Suppressor macrophage treated with lipopolysaccharide for 1 hour (primary cell): ENCODE data around the gene ZBP1.
A peak's percentile ranks its signal among the peaks of the same experiment; 100 is the strongest.

Experiments used
- DNase-seq, 3 donors: peaks; one replicate each; pipeline ENCODE4 v3.0.0-alpha.2; 2020 to 2022

ZBP1 gene, protein sequence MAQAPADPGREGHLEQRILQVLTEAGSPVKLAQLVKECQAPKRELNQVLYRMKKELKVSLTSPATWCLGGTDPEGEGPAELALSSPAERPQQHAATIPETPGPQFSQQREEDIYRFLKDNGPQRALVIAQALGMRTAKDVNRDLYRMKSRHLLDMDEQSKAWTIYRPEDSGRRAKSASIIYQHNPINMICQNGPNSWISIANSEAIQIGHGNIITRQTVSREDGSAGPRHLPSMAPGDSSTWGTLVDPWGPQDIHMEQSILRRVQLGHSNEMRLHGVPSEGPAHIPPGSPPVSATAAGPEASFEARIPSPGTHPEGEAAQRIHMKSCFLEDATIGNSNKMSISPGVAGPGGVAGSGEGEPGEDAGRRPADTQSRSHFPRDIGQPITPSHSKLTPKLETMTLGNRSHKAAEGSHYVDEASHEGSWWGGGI

GRCh38 chr20:57620274-57620990 is at the start of gene ZBP1:
Gene ZBP1 (minus strand): TSS chr20:57620426. CDS start chr20:57620295, 131 bp downstream.
- DNase-seq: peak; percentile 30 to 54 (median 46)

GRCh38 chr20:57669632-57670031 is 49.4 kb upstream of the ZBP1 start:
- no peak for DNase-seq

DNA sequence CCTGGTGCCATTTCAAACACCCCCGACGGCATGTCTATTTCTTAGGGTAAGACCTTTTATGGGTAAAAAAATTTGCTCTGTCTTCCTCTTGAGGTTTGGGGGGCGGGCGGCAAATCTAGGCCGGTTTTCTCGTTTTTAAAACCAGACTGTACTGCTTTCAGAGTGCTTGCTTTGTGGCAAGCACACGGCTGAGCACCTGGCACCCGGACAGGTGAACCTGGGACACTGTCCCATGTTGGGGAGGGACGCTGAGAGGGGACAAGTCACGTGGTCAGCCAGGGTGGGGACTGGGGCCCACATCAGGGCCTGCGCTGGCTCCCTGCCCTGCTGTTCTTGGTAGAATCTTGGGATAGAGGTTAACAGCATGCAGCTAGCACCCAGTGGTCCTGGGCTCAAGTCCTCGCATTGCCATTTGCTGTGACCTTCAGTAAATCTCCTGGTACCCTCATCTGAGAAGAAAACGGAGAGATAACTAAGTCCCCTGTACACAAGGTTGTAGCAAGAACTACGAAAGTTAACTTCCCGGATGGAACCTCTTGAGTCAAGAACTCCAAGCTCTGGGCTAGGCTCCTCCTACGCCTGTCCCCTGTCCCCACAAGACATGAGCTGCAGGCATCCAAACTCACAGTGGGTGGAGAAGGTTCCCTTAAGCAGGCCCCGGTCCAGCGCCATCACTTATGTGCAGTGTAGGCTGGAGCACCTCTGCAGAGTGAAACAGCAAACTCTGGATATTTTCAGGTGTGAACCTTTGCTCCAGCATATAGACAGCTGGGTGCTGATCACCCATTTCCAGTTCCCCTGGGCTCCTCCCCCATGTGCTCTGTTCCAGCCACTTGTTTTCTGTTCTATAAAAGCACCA is 47.9 kb upstream of the ZBP1 start:
- no peak for DNase-seq

DNA sequence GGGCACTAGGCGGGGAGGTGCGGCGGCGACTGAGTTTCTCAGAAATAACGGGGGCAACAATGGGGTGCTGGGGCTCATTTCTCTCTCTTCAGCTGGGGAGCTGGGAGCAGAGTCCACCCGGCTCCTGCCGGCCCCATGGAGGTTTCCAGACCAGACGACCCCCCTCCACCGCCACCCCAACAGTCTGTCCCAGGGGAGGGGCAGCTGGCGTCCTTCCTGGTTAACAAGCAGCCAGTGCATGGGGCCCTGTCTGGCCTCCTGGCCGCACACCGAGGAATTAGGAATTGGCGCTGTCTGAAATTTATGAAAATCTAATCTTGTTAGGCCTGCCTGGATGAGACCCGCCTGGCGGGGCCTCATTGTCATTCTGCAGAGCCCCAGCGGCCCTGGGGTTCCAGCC is 47.2 kb upstream of the ZBP1 start:
- no peak for DNase-seq

DNA sequence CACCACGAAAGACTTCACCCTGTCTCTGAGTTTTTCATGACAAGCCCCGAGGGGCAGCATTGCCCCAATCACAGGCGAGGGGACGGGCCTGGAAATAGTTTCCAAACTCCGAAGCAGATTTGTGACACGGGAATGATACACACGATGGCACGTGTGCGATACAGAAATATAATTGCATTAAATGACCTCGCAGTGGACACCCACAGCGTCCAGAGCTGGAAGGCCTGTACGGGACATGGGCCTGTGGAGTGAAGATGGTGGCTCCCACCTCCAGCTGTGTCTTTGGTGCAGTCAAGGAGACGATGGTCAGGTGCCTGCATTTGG is 46.6 kb upstream of the ZBP1 start:
- DNase-seq: no peak

DNA sequence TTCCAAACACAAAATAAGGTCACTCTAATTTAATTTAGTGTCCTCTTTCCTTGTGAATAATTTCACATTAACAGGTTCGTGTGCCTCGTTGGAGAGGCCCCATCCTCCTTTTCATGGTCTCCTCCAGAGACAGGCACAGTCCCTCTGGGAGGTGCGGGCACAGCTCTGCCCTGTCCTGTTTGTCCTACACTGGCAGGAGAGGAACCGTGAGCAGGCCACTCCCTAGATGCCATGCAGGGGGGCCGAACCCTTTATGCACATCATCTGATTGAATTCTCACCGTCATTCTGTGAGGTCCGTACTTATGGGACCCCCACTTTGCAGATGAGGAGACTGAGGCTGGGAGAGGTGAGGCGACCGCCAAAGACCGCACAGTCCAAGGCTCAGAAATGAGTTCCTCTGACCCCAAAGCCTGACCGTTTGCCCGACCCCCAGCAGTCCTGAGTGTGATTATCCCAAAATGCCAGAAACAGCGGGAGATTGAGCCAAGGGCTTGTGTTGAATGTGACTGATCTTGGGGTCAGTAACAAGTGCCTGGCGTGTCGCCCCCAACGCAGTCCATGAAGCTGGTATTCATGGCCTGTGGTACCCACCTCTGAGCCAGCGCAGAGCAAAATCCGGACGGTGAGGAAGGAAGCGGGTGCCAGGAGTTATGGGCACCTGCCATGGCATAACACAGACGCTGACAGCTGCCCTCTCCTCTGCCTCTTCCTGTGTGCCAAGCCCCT is 46.0 kb upstream of the ZBP1 start:
- DNase-seq: no peak

DNA sequence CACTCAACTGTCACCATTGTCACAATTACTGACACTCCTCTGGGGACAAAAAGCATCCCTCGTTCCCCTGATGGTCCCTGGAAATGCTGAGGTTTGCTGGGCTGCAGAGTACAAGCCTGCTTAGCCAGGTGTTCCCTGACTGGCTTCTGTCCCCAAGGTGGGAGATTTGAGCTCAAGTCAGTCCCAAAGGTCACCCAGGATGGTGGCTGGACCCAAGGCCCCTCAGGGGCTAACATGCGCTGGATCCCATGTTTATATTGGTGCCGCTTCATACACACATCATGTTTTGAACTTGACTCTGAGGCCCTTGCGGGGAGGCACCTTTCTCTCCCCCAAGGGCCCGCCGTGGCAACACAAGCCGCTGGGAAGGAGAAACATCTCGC is 45.4 kb upstream of the ZBP1 start:
- DNase-seq: no peak

DNA sequence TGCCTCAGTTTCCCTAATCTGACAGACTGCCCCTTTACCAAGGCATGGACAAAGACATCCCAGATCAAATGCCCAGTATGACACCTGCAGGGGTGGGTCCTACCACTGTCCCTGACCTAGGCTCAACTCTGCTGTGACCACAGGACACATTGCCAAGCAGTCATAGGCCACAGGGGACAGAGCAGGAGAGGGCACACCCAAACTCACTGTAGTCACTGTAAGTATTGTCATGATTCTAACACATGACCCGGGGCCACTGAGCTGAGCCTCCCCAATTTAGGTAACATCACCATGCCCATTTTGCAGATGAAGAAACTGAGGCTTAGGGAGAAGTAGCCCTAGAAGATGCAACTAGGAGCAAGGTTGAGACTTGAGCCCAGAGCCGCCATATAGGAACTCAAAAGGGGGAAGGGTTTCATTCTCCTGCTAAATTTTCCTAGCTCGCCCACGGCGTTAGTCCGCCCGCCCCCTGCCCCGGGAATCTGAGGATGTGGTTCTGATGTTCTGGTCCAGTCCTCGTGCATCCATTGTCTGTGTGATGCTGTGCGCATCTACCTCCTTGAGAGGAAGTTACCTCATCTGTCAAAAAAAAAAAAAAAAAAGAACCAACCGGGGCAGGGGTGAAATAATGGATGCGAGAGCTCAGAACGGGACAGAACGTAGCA is 44.8 kb upstream of the ZBP1 start:
- DNase-seq: no peak

DNA sequence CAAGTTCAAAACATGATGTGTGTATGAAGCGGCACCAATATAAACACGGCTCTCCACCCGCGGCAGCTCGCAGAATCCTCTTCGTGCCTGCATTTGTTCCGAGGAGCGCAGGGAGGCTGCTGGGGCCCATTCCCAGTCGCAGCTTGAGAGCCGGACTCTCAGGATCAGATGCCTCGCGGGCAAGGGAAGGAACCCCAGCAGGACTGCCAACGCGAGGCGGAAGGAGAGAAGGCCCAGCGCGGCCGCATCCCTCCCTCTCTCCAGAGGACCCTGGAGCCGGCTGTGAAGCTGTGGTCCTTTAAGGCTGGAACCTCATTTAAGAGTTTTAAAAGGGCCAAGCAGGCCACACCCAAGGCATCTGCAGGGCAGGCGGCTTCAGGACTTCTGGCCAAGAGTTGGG is 44.2 kb upstream of the ZBP1 start:
- no peak for DNase-seq

- DNase-seq: no peak
These were observed 43.6 kb upstream of the ZBP1 start for GRCh38 chr20:57663681-57664451.

DNA sequence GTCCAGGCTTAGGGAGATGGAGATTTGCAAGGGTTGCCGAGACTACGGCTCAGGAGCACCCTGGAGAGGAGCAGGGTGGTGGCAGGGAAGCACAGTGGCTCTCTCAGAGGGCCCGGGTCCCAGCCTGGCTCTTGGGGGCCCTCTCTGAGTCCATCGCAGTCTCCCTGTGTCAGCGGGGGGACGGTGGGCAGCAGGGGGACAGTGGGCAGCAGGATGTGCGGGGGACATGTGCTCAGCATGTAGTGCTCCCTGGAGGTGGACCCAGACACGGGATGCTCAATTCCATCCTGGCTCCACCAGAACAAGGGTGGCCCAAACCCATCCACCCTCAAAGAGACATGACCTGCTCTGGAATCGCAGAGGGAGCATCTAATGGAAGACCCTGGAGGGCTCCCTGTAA is 43.0 kb upstream of the ZBP1 start:
- no peak for DNase-seq

- no peak for DNase-seq
These were observed 42.4 kb upstream of the ZBP1 start for GRCh38 chr20:57662456-57663240.

DNA sequence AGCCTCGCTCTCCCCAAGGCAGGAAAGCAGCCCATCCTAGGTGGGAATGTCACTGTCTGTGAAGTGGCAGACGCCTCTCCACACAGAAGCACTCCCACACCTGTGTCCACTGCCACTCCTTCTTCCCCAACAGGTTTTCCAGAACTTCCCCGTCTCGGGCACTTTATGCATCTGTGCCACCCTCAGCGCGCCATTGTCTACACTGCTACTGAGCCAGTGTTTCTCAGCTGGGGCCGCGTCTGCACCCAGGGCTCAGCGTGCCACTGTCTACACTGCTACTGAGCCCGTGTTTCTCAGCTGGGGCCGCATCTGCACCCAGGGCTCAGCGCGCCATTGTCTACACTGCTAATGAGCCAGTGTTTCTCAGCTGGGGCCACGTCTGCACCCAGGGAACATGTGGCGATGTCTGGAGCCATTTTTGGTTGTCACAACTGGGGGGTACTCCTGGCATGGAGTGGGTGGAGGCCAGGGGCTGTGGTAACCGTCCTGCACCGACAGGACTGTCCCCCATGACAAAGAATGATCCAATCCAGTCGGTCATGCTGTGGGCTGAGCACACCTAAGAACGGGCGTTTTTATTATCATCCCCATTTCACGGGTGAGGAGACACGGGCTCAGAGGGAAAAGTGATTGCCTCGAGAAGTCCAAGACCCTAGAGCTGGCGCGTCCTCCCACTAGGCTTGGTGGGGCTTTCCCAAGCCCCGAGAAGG is 41.7 kb upstream of the ZBP1 start:
- DNase-seq: no peak

GRCh38 chr20:57660922-57661745 is 40.9 kb upstream of the ZBP1 start:
- DNase-seq: no peak

GRCh38 chr20:57660181-57660921 is 40.1 kb upstream of the ZBP1 start:
- DNase-seq: no peak

- DNase-seq: no peak
These were observed 39.4 kb upstream of the ZBP1 start for GRCh38 chr20:57659517-57660180.

GRCh38 chr20:57658833-57659516 is 38.7 kb upstream of the ZBP1 start:
- DNase-seq: no peak
